Adrenal gland (tissue), 12 donors: ENCODE data around the gene FAM110D. TPM values are rescaled to one million over a fixed set of nuclear protein-coding genes. Genes with fewer than 3 reads are reported as not detected.

Source experiments
- DNase-seq, 7 donors: peaks; one replicate each; pipeline ENCODE4 v3.0.0-alpha.2; 2019 to 2020
- H3K27ac ChIP-seq, 5 donors: fragments of 200-600 bp; sonication (generic) in 4 of 5; 1 replicate in 3 of 5; 2 replicates in 2 of 5; pipeline versions ENCODE4 v1.5.1 to v1.8.0; 2016 to 2020; ENCODE audit warnings: mild to moderate bottlenecking in 1 of 5
- H3K27me3 ChIP-seq: fragments of 200-600 bp; 2 replicates; pipeline ENCODE4 v1.8.0; 2021
- H3K36me3 ChIP-seq, 2 donors: fragments of 200-600 bp; replicated peaks in 1 of 2; 1 replicate in 1 of 2; 2 replicates in 1 of 2; pipeline versions ENCODE4 v1.5.1 to v1.8.0; 2018 to 2022
- H3K4me1 ChIP-seq, 2 donors: fragments of 200-600 bp; replicated peaks in 1 of 2; 1 replicate in 1 of 2; 2 replicates in 1 of 2; pipeline versions ENCODE4 v1.5.1 to v1.8.0; 2018 to 2021
- H3K4me3 ChIP-seq, 4 donors: fragments of 200-600 bp; sonication (generic) in 3 of 4; one replicate each; pipeline ENCODE4 v1.5.1; 2016 to 2018
- H3K9me3 ChIP-seq, 3 donors: fragments of 200-600 bp; sonication (generic) in 1 of 3; replicated peaks in 1 of 3; 1 replicate in 2 of 3; 2 replicates in 1 of 3; pipeline versions ENCODE4 v1.5.1 to v1.8.0; 2016 to 2021
- POLR2A ChIP-seq, 2 donors: fragments of 450-650 bp; IDR thresholded peaks; one replicate each; pipeline ENCODE4 v1.6.1; 2017; ENCODE audit warnings: antibody characterized with exemption in 2 of 2, mild to moderate bottlenecking in 2 of 2, moderate library complexity in 1 of 2
- WGBS, 4 donors: extraction: QIAGEN DNeasy Blood & Tissue Kit in 2 of 4; methylation state at CpG; one replicate each; pipeline versions ENCODE4 v1.1.5 to v1.1.7; 2013 to 2017; 5-methylcytosine and 5-hydroxymethylcytosine counted together
- intact Hi-C, 2 donors: fragments of 100-400 bp; cut with DNase I; formaldehyde crosslinking; loops; one replicate each; pipeline versions ENCODE4 v1.14.1 to v1.15.0; 2022 to 2023
- polyA plus RNA-seq, 3 donors: library from polyadenylated mRNA; stranded (reverse); fragments of 200-250 nt in 2 of 3; fragments of 350-450 nt in 1 of 3; fragmentation: Illumina TruSeq in 1 of 3; extraction: RNeasy Lipid Tissue Mini Kit (QIAGEN cat#74804) in 1 of 3; gene quantifications; one replicate each; pipeline ENCODE4 v1.2.3, GENCODE V29; 2013 to 2014
- total RNA-seq, 9 donors: library from RNA; depleted of rRNA in 4 of 9; stranded (reverse); fragments of >200 nt in 4 of 9; fragments of 120-200 nt in 1 of 9; fragmentation: NEBNext Ultra II Directional in 1 of 9; extraction: Animal tissue kit (Norgen Biotek cat#: 25700) in 1 of 9; gene quantifications; one replicate each; pipeline versions ENCODE4 v1.1.0 to v1.2.4, GENCODE V29; 2013 to 2023
- TF ChIP-seq, protein P1 (sequence below), 6 experiments: fragments of 450-650 bp in 4 of 6; fragments of 200-600 bp in 2 of 6; sonication (generic) in 1 of 6; IDR thresholded peaks; 1 replicate in 5 of 6; 2 replicates in 1 of 6; pipeline versions ENCODE4 v1.5.1 to v1.8.0; 2016 to 2021; ENCODE audit warnings: antibody characterized with exemption in 6 of 6, mild to moderate bottlenecking in 2 of 6, moderate library complexity in 1 of 6
- donor health status: healthy with polysubstance abuse.
- donor health status: Bipolar disorder and iron deficiency.
- donor health status: DM: yes; HTN: yes; CAD: no.
- donor health status: DM: no; HTN: no; CAD: no.
- donor health status: DM: no; HTN: no; CAD: no.
- donor health status: DM: yes; HTN: yes; CAD: no.

Gene FAM110D
- total and polyA plus RNA-seq, 12 donors = 0.46 to 6.2 (median 2.2) TPM

DNA sequence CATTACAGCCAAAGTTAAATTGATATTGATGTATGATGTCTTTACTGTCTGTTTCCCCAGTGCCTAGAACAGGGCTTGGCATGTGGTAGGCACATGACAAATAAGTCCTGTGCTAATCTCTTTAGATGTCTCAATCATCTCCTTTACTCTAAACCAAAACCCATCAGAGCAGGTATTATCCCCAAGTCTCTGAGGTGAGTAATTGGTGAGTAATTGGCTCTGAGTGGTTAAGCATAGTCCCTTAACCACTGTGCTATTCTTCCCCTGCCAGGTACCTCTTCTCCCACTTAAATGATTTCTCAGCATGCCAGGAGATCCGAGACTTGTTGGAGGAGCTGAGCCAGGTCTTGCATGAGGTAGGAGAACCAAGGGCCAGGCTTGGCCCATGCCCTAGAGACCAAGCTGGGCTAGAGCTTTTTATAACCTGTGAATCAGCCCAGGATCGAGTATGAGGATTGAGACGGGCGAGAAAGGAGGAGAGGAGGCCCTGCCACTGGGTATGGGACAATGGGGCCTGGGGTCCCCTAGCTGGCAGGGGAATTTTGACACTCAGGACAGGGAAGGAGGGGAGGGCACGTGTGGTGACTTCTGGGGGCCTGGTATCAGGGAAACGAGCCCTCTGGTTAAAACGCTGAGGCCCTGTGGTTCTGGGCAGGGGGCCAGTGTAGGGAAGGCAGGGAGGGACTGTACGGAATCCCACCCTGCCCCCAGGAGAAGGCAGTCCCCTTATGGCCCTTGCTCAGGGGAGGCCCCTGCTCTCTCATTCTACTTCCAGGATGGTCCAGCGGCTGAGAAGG lies 22.9 kb downstream of the FAM110D start:
- WGBS, 4 donors = 70 to 82% (median 75%) methylated on average over 9 of the region's 9 CpGs
- DNase-seq = no peak
- Histone ChIP-seq H3K27me3 (no peaks in the 10 kb centered on the region), H3K9me3 (no peaks in the 10 kb centered on the region), H3K4me3 (no peak overlapping the region), H3K36me3 (no peaks in the 10 kb centered on the region), H3K4me1 (no peaks in the 10 kb centered on the region), H3K27ac (no peak overlapping the region)
- intact Hi-C loops = no loop called here
- no peak for TF ChIP-seq POLR2A (IDR thresholded peaks at IDR 0.05)
- TF ChIP-seq, protein P1, sequence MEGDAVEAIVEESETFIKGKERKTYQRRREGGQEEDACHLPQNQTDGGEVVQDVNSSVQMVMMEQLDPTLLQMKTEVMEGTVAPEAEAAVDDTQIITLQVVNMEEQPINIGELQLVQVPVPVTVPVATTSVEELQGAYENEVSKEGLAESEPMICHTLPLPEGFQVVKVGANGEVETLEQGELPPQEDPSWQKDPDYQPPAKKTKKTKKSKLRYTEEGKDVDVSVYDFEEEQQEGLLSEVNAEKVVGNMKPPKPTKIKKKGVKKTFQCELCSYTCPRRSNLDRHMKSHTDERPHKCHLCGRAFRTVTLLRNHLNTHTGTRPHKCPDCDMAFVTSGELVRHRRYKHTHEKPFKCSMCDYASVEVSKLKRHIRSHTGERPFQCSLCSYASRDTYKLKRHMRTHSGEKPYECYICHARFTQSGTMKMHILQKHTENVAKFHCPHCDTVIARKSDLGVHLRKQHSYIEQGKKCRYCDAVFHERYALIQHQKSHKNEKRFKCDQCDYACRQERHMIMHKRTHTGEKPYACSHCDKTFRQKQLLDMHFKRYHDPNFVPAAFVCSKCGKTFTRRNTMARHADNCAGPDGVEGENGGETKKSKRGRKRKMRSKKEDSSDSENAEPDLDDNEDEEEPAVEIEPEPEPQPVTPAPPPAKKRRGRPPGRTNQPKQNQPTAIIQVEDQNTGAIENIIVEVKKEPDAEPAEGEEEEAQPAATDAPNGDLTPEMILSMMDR (IDR thresholded peaks at IDR 0.05) = no peak

DNA sequence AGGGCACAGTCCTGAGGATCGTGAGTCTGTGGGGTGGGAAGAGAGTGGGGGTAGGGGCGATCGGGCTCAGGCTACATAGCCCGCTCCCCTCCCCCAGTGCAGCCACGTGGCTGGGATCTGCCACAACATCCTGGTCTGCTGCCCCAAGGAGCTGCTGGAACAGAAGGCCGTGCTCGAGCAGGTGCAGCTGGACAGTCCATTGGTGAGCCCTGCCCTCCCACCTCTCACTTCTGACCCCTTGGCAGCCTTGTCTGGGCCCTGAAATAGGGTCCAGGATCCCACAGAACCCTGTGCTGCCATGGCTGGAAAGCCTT lies 23.5 kb downstream of the FAM110D start:
- Histone ChIP-seq H3K27ac (no peak overlapping the region), H3K36me3 (no peaks in the 10 kb centered on the region), H3K9me3 (no peaks in the 10 kb centered on the region), H3K4me3 (no peak overlapping the region), H3K4me1 (no peaks in the 10 kb centered on the region), H3K27me3 (no peaks in the 10 kb centered on the region)
- TF ChIP-seq, protein P1 (IDR thresholded peaks at IDR 0.05) = no peak
- no peak for TF ChIP-seq POLR2A (IDR thresholded peaks at IDR 0.05)
- no peak for DNase-seq
- WGBS, 4 donors = 83 to 100% (median 92%) methylated on average over 1 to 7 of the region's 7 CpGs
- intact Hi-C loops = no loop called here

DNA sequence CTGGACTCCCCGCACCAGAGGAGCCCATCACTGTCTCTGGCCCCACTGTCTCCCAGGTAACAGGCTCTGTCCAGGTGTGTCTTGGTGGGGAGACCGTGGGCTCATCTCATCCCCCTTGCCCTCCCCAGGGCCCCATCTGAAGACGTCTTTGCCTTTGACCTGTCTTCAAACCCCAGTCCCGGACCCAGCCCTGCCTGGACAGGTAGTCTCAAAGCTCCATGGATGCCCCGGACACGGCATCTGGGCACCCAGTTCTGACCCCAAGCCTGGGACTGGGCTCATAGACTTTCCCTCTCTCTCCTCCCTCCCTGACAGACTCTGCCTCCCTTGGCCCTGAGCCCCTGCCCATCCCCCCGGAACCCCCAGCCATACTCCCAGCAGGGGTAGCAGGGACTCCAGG lies 25.2 kb downstream of the FAM110D start:
- H3K9me3 ChIP-seq = no peaks in the 10 kb centered on the region
- no peak overlapping the region for H3K27ac ChIP-seq
- no peaks in the 10 kb centered on the region for H3K4me1 ChIP-seq
- H3K4me3 ChIP-seq = no peak overlapping the region
- H3K36me3 ChIP-seq = no peaks in the 10 kb centered on the region
- intact Hi-C loops = no loop called here
- H3K27me3 ChIP-seq = no peaks in the 10 kb centered on the region
- TF ChIP-seq, protein P1 (IDR thresholded peaks at IDR 0.05) = no peak
- TF ChIP-seq POLR2A (IDR thresholded peaks at IDR 0.05) = no peak
- 78 to 89% (median 87%) methylated on average over 4 to 7 of the region's 7 CpGs for WGBS, 4 donors
- no peak for DNase-seq

DNA sequence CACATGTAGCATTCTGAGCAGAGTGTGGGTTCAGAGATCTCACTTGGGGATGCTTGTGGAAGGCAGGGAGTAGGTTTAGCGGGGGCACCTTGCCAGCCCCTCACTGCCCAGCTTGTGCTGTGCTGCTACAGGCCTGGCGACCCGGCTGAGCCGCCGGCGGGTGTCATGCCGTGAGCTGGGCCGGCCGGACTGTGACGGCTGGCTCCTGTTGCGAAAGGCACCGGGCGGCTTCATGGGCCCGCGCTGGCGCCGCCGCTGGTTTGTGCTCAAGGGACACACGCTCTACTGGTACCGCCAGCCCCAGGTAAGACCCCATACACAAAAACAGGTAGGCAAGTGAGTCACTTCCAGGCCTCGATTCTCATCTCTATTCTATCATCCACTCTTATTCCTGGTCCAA lies 26.0 kb downstream of the FAM110D start:
- TF ChIP-seq, protein P1 (IDR thresholded peaks at IDR 0.05) = no peak
- no peak for TF ChIP-seq POLR2A (IDR thresholded peaks at IDR 0.05)
- intact Hi-C loops = no loop called here
- Histone ChIP-seq H3K36me3 (no peaks in the 10 kb centered on the region), H3K27ac (no peak overlapping the region), H3K4me1 (no peaks in the 10 kb centered on the region), H3K4me3 (no peak overlapping the region), H3K27me3 (no peaks in the 10 kb centered on the region), H3K9me3 (no peaks in the 10 kb centered on the region)
- DNase-seq = no peak
- WGBS, 4 donors = 91 to 97% (median 93%) methylated on average over 15 to 21 of the region's 21 CpGs
